COLO668 (cell line): ENCODE data around the gene IRF8.
"Not testable (repeated sequence)": the region's sequence is repeated elsewhere in the genome, so short reads cannot be mapped to it uniquely, and the experiment has no call there.

Experiments used
- DNase-seq: peaks from one replicate; lab custom pipeline; 2025; ENCODE audit not compliant: unreplicated experiment; lab: John Stamatoyannopoulos, UW

IRF8 gene

GRCh38 chr16:85898521-85899442 lies at the start of gene IRF8:
Gene IRF8, plus strand, starts transcription at chr16:85899162. Its CDS starts 3,854 bp downstream, at chr16:85903016.
- peak; percentile 56 for DNase-seq

- no peak for DNase-seq
Observed at GRCh38 chr16:85849388-85849787, 49.6 kb upstream of the IRF8 start.

DNA sequence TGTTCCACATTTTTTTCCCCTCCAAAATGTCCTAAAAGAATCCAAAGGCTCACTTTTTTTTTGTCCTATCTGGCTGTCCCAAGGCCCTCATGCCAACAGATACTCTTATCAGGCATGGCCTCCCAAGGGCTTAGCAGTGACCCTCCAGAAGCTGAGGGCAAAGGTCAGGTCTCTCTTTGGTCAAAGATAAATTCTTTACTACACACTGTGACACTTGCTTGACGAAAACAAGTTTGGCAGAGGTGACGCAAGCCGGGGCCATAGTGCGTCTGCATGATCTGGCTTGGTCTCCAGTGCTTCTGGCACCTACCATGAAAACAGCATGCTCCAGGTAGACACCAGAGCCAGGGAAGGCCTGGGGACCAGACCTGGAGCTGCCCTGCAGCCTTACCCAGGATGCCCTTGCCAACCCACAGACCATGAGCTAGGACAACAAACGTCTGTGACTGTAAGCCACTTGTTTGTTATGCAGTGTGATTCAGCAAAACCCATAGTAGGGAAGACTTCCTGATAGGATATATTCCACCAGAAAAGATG lies 48.5 kb upstream of the IRF8 start:
- no peak for DNase-seq

GRCh38 chr16:85851034-85851785 lies 47.8 kb upstream of the IRF8 start:
- peak; percentile 29 for DNase-seq

GRCh38 chr16:85853547-85854545 lies 45.1 kb upstream of the IRF8 start:
- no peak for DNase-seq

DNA sequence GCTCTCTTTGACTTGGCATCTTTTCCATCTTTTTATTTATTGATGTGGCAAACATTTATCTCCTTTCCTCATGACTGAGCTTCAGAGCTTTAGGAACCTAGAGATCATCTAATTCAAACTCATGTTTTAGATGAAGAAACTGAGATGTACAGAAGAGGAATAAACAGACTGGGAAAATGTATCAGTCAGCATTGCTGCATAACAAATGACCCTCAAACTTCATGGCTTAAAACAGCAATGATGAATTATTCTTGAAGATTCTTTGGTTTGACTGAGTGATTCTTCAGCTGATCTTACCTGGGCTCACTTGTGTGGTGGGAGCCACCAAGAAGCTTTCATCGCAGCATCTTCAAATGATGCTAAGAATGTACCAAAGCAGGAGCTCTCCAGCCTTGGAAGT lies 44.0 kb upstream of the IRF8 start:
- no peak for DNase-seq

DNA sequence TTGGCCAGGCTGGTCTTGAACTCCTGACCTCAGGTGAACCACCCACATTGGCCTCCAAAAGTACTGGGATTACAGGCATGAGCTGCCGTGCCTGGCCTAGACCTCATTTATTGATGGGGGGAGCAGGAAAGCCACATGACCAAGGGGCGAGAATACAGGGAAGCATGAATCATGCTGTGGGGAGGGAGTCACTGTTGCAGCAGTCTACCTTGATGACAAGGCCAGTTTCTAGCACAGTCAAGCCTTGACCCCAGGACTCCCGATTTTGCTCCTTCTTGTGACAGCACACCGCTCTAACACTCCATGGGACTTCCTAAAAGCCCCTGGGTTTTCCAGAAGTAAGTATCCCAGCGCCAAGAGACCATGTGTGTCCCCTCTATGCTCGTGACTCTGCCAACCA lies 42.9 kb upstream of the IRF8 start:
- no peak for DNase-seq

DNA sequence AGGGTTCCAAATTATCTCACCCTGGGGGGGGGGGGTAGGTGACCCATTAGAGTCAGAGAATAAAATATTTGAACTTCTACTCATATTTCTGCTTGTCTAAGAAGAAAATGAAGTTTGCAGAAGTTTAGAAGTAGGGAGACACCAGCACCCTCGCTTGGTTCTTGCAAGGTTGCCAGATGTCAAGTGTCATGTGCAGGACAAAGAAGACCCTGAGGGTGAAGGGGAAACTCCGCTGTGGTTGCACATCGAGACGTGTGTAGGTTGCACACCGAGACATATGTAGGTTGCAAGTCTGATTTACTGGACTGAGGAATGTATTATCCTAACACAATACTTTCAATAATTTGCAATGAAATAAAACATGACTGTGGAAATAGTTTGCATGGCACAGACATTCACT lies 42.4 kb upstream of the IRF8 start:
- no peak for DNase-seq

DNA sequence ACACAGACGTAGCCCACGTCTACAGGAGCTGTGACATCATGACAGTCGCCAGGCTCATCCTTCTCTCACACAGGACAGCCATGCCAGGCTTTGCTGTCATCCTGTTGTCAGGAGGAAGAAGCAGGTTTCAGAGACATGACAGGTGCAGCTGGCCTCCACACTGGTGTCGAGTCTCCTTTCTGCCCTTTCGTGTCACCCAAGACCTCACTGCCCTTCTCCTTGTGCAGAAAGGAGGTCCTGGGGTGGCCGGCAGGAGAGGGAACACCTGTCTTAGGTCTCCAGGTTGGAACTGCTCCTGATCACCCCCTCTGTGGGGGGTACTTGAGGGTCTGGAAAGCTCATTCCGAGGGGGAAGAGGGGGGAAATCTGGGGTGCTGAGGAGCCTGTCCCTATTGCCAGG lies 41.6 kb upstream of the IRF8 start:
- no peak for DNase-seq

DNA sequence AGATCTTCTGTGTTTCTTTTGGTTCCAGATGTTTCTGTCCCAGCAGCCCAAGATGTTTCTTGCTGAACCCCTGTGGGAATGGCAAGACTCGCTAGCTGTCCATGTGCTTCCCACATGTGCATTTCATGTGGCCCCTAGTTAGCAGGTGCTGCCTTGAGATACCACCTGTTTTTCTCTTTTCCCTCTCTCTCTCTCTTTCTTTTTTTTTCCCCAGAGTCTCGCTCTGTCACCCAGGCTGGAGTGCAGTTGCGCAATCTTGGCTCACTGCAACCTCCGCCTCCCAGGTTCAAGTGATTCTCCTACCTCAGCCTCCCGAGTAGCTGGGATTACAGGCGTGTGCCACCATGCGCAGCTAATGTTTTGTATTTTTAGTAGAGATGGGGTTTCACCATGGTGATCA lies 40.4 kb upstream of the IRF8 start:
- DNase-seq: not testable (repeated sequence)

GRCh38 chr16:85858984-85859817 lies 39.8 kb upstream of the IRF8 start:
- no peak for DNase-seq

DNA sequence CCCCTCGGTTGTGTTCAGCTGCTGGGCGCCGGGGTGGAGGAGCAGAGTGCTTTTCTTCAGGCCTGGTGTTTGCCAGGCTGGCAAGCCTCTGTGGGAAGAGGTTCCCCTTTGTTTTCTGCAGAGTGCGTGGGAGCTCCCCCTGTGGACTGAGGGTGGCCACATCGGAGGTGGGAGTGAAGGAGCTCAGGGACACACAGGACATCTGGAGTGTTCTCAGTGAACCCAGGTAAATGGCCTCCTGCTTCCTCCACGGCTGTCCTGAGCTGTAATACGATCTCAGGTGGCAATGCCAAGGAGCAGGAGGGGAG lies 39.2 kb upstream of the IRF8 start:
- DNase-seq: no peak

- no peak for DNase-seq
Observed at GRCh38 chr16:85860413-85861094, 38.4 kb upstream of the IRF8 start.

GRCh38 chr16:85861095-85861825 lies 37.7 kb upstream of the IRF8 start:
- DNase-seq: no peak

DNA sequence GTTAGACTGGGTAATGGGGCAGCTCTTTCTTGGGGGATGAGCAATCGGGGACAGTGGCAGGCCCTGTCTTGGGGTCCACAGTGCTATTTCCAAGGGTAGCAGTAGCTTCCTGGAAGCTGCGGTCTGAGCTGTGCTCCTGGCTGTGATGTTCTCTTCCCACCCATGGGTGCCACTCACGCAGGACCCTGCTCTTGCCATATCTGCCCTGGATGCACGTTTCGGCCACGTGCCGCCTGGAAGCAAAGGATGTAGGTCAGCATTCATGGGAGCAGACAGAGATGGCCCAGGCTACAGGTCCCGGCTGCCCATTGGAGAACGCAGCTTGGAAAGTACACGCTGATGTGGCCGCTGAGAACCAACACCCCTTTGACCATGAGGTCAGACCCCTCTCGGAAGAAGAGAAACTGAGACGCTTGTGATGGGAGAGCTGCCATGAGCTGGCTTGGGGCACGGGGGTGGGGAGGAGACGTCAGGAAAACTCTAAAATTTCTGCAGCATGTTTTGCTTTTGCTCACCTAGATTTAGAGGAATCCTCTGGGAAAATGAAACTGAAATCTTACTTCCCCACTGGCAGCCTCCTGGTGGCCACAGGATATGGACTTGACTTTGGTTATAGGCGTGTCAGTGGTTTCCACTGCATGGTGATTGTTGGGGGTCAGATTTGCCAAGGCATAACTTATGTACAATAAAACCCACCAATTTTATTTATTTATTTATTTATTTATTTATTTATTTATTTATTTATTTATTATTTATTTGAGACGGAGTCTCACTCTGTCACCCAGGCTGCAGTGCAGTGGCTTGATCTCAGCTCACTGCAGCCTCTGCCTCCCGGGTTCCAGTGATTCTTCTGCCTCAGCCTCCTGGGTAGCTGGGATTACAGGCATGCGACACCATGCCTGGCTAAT lies 36.2 kb upstream of the IRF8 start:
- DNase-seq: no peak

- no peak for DNase-seq
Observed at GRCh38 chr16:85863384-85863774, 35.6 kb upstream of the IRF8 start.

DNA sequence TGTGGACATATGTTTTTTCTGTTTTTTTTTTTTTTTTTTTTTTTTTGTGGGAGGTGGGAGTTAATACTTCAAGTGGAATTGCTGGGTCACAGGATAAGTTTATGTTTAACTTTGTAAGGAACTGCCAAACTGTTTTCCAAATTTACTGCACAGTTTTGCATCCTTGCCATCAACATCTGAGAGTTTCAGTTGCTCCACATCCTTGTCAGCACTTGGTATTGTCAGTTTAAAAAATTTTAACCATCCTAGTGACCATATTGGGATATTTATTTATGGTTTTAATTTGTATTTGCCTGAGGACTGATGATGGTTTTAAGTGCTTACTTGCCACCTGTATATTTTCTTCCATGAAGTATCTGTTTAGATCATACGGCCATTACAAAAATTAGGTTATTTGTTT lies 34.0 kb upstream of the IRF8 start:
- no peak for DNase-seq

DNA sequence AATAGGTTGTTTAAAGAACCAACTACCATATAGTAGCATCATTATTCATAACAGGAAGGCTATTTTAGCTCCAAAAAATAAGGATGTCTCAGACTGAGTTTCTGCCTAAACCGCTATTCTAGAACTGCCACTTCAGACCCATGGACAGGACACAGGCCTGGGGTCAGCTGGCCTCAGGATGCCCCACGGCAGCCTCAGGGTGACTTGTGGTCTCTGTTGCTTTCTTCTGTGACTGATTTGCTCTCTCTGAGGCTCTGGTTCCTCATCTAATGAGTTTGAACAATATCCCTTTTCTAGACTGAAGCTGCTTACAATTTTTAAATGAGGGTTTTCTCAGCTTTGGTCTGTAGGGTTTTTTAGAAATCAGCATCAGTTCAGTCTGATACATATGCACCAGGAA lies 31.8 kb upstream of the IRF8 start:
- no peak for DNase-seq
